Loucy (cell line): ENCODE data around the gene KRTAP10-9.
"Not testable (repeated sequence)": the region's sequence is repeated elsewhere in the genome, so short reads cannot be mapped to it uniquely, and the experiment has no call there.

Experiments used
- H2AFZ ChIP-seq: fragments of 200-600 bp; sonication (generic); 2 replicates; pipeline ENCODE4 v1.6.0; 2016; ENCODE audit warnings: antibody characterized with exemption, mild to moderate bottlenecking, low read length, moderate library complexity
- H3F3A ChIP-seq: fragments of 200-600 bp; 2 replicates; pipeline ENCODE4 v1.6.0; 2016; ENCODE audit warnings: antibody characterized with exemption, low read depth, mild to moderate bottlenecking
- H3K27me3 ChIP-seq: fragments of 200-600 bp; sonication (generic); 2 replicates; pipeline ENCODE4 v1.6.1; 2014; ENCODE audit warnings: low read length, mild to moderate bottlenecking; ENCODE audit not compliant: insufficient read depth, poor library complexity, severe bottlenecking
- H3K36me3 ChIP-seq: fragments of 200-600 bp; sonication (generic); 2 replicates; pipeline ENCODE4 v1.6.1; 2016; ENCODE audit warnings: low read length; ENCODE audit not compliant: insufficient read depth
- H3K4me1 ChIP-seq: fragments of 200-600 bp; sonication (generic); 2 replicates; pipeline ENCODE4 v1.5.1; 2014; ENCODE audit warnings: low read length, mild to moderate bottlenecking; ENCODE audit not compliant: insufficient read depth, poor library complexity, severe bottlenecking
- H3K4me2 ChIP-seq: fragments of 200-600 bp; sonication (generic); 2 replicates; pipeline ENCODE4 v1.6.0; 2014; ENCODE audit warnings: antibody characterized with exemption, low read length, low read depth, mild to moderate bottlenecking; ENCODE audit not compliant: poor library complexity, severe bottlenecking
- H3K4me3 ChIP-seq: fragments of 200-600 bp; sonication (generic); 2 replicates; pipeline ENCODE4 v1.5.1; 2014; ENCODE audit warnings: low read length, mild to moderate bottlenecking, mixed read lengths; ENCODE audit not compliant: poor library complexity, severe bottlenecking
- H3K79me2 ChIP-seq: fragments of 200-600 bp; sonication (generic); 2 replicates; pipeline ENCODE4 v1.6.1; 2014; ENCODE audit warnings: low read length; ENCODE audit not compliant: insufficient read depth
- H3K9ac ChIP-seq: fragments of 200-600 bp; sonication (generic); 2 replicates; pipeline ENCODE4 v1.6.0; 2014; ENCODE audit warnings: mild to moderate bottlenecking, low read depth, low read length, moderate library complexity; ENCODE audit not compliant: poor library complexity, severe bottlenecking
- H3K9me2 ChIP-seq: fragments of 200-600 bp; sonication (generic); replicated peaks from 2 replicates; pipeline ENCODE4 v1.6.1; 2016; ENCODE audit warnings: low read depth, low read length, mixed read lengths
- H3K9me3 ChIP-seq: fragments of 200-600 bp; sonication (generic); 2 replicates; pipeline ENCODE4 v1.6.1; 2014; ENCODE audit warnings: mild to moderate bottlenecking, antibody characterized with exemption, low read length, low read depth; ENCODE audit not compliant: insufficient read depth
- H4K20me1 ChIP-seq: fragments of 200-600 bp; sonication (generic); 2 replicates; pipeline ENCODE4 v1.6.0; 2014; ENCODE audit warnings: antibody characterized with exemption, low read length, mild to moderate bottlenecking; ENCODE audit not compliant: insufficient read depth, poor library complexity, severe bottlenecking
- CTCF ChIP-seq: fragments of 200-600 bp; sonication (generic); conservative IDR thresholded peaks from 2 replicates; pipeline ENCODE4 v1.5.1; 2014; ENCODE audit warnings: mild to moderate bottlenecking, antibody characterized with exemption, low read length
- EZH2phosphoT487 ChIP-seq: fragments of 200-600 bp; IDR thresholded peaks from 2 replicates; pipeline ENCODE4 v1.6.1; 2018; ENCODE audit warnings: antibody characterized with exemption, mild to moderate bottlenecking, moderate library complexity, borderline replicate concordance

The KRTAP10-9 gene

GRCh38 chr21:44579833-44580144 lies 47.1 kb upstream of the KRTAP10-9 start:
- Histone ChIP-seq H2AFZ (no peak overlapping the region), H3F3A (no peaks in the 10 kb centered on the region; the same call in 1 of the 2 replicates), H3K4me2 (no peak overlapping the region), H3K79me2 (no peaks in the 10 kb centered on the region), H3K9me2 (no peaks in the 10 kb centered on the region), H3K9ac (no peak overlapping the region), H3K9me3 (peaks cover 6% of the 10 kb centered on the region; the same call in 1 of the 2 replicates), H3K36me3 (no peaks in the 10 kb centered on the region), H3K27me3 (no peaks in the 10 kb centered on the region), H3K4me1 (no peaks in the 10 kb centered on the region), H4K20me1 (no peaks in the 10 kb centered on the region), H3K4me3 (no peak overlapping the region)
- TF ChIP-seq CTCF (no peak), EZH2phosphoT487 (no peak)

- H3K4me2 ChIP-seq, H3K4me1 ChIP-seq, H3K9me2 ChIP-seq, H3F3A ChIP-seq, H2AFZ ChIP-seq, H3K27me3 ChIP-seq, H3K79me2 ChIP-seq, H4K20me1 ChIP-seq, H3K4me3 ChIP-seq, H3K9me3 ChIP-seq, H3K36me3 ChIP-seq, H3K9ac ChIP-seq: not testable (repeated sequence)
Observed at GRCh38 chr21:44580231-44580821, 46.6 kb upstream of the KRTAP10-9 start, which contains the start of gene KRTAP10-5. Gene KRTAP10-5 (minus strand): TSS chr21:44580604. CDS start chr21:44580578, 26 bp downstream.

GRCh38 chr21:44581158-44581557 lies 45.7 kb upstream of the KRTAP10-9 start:
- H3F3A ChIP-seq, result no peaks in the 10 kb centered on the region; the same call in 1 of the 2 replicates
- peaks cover 6% of the 10 kb centered on the region; the same call in 1 of the 2 replicates for H3K9me3 ChIP-seq
- H4K20me1 ChIP-seq, result no peaks in the 10 kb centered on the region
- H2AFZ ChIP-seq, result no peak overlapping the region
- no peak overlapping the region for H3K9ac ChIP-seq
- no peaks in the 10 kb centered on the region for H3K36me3 ChIP-seq
- no peaks in the 10 kb centered on the region for H3K79me2 ChIP-seq
- H3K9me2 ChIP-seq, result no peaks in the 10 kb centered on the region
- H3K4me3 ChIP-seq, result no peak overlapping the region
- TF ChIP-seq CTCF, result no peak
- TF ChIP-seq EZH2phosphoT487, result no peak
- H3K27me3 ChIP-seq, result no peaks in the 10 kb centered on the region
- no peaks in the 10 kb centered on the region for H3K4me1 ChIP-seq
- H3K4me2 ChIP-seq, result no peak overlapping the region

- H3K9me2 ChIP-seq, result no peaks in the 10 kb centered on the region
- peaks cover 6% of the 10 kb centered on the region; the same call in 1 of the 2 replicates for H3K9me3 ChIP-seq
- no peaks in the 10 kb centered on the region; the same call in 1 of the 2 replicates for H3F3A ChIP-seq
- no peak overlapping the region for H3K4me3 ChIP-seq
- no peak for TF ChIP-seq EZH2phosphoT487
- no peak for TF ChIP-seq CTCF
- H3K36me3 ChIP-seq, result no peaks in the 10 kb centered on the region
- H3K9ac ChIP-seq, result no peak overlapping the region
- no peaks in the 10 kb centered on the region for H3K27me3 ChIP-seq
- no peaks in the 10 kb centered on the region for H4K20me1 ChIP-seq
- H3K4me2 ChIP-seq, result no peak overlapping the region
- no peaks in the 10 kb centered on the region for H3K4me1 ChIP-seq
- H2AFZ ChIP-seq, result no peak overlapping the region
- H3K79me2 ChIP-seq, result no peaks in the 10 kb centered on the region
Observed at GRCh38 chr21:44582055-44582454, 44.8 kb upstream of the KRTAP10-9 start.
